Uterus (tissue), 4 donors: ENCODE results near the gene IRF2BPL. TPM values are rescaled to one million over a fixed set of nuclear protein-coding genes. Genes with fewer than 3 reads are reported as not detected.

ENCODE experiments used
- DNase-seq, 2 donors: peaks; one replicate each; pipeline ENCODE4 v3.0.0-alpha.2; 2019 to 2020
- H3K27ac ChIP-seq, 2 donors: fragments of 200-600 bp; sonication (generic); 1 replicate in 1 of 2; 2 replicates in 1 of 2; pipeline ENCODE4 v1.5.1; 2016 to 2018
- H3K27me3 ChIP-seq, 2 donors: fragments of 200-600 bp; sonication (generic); one replicate each; pipeline ENCODE4 v1.5.1; 2018 to 2019; ENCODE audit warnings: control low read depth in 1 of 2
- H3K36me3 ChIP-seq, 2 donors: fragments of 200-600 bp; sonication (generic); one replicate each; pipeline ENCODE4 v1.5.1; 2019; ENCODE audit warnings: control low read depth in 1 of 2
- H3K4me1 ChIP-seq, 2 donors: fragments of 200-600 bp; sonication (generic); one replicate each; pipeline ENCODE4 v1.5.1; 2018 to 2019; ENCODE audit warnings: control low read depth in 1 of 2
- H3K4me3 ChIP-seq, 2 donors: fragments of 200-600 bp; sonication (generic); 1 replicate in 1 of 2; 2 replicates in 1 of 2; pipeline ENCODE4 v1.5.1; 2018 to 2019; ENCODE audit warnings: mild to moderate bottlenecking in 1 of 2
- H3K9me3 ChIP-seq, 2 donors: fragments of 200-600 bp; sonication (generic); one replicate each; pipeline ENCODE4 v1.5.1; 2019; ENCODE audit warnings: control low read depth in 1 of 2
- POLR2A ChIP-seq, 2 donors: fragments of 450-650 bp; IDR thresholded peaks; one replicate each; pipeline ENCODE4 v1.6.1; 2016; ENCODE audit warnings: antibody characterized with exemption in 2 of 2, mild to moderate bottlenecking in 1 of 2, moderate library complexity in 1 of 2
- intact Hi-C: fragments of 100-400 bp; cut with DNase I; formaldehyde crosslinking; loops from one replicate; pipeline ENCODE4 v1.15.1; 2023; ENCODE audit warnings: low total_unique reads
- total RNA-seq, 4 donors: library from RNA; depleted of rRNA in 3 of 4; stranded (reverse); fragments of >200 nt in 3 of 4; gene quantifications; one replicate each; pipeline versions ENCODE4 v1.1.0 to v1.2.4, GENCODE V29; 2014 to 2023
- TF ChIP-seq, protein P1 (sequence below), 4 experiments: fragments of 200-600 bp in 2 of 4; fragments of 450-650 bp in 2 of 4; sonication (generic) in 2 of 4; IDR thresholded peaks; one replicate each; pipeline ENCODE4 v1.5.1; 2016 to 2019; ENCODE audit warnings: antibody characterized with exemption in 4 of 4, mild to moderate bottlenecking in 2 of 4, moderate library complexity in 1 of 4
- donor health status: DM: yes; HTN: yes; CAD: no.

IRF2BPL gene
- total RNA-seq, 4 donors from 2014 or later: 15.6 to 60.8 (median 36.6) TPM

DNA sequence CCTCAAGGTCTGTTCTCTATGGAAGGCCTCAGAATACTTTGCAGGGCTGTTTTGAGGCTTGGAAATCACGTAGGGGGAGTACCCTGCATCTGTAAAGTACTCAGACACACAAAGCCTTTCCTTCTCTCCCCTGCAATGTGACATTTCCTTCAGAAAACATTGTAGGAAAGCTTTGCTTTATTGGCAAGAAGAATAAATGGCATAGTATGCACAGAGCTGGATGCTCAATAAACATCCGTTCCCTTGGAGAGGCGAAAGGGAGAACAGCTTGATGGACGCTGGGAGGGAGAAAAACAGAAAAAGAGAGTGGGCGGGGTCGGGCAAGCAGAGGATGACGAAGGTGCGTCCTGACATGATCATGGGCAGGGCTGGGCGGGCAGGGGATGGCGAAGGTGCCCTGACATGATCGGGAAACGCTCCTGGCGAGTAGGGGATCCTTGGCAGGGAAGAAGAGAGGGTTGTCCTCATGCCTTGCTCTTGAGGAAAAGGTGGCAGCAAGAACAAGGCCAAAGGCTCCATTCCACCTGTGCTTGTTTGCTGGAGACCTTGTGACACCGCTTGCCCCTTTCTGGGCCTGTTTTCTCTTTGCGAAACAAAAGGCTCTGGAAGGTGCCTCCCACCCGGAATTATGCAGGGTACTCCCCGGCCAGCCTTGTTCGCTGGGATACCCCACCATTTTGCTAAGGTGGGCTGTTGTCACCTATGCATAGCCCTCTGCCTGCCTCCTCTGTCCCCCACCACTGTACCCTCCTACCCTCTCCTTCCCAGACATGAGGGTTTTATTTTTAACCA lies 21.1 kb downstream of the IRF2BPL start:
- no peak for DNase-seq
- TF ChIP-seq POLR2A (IDR thresholded peaks at IDR 0.05): no peak
- TF ChIP-seq, protein P1, sequence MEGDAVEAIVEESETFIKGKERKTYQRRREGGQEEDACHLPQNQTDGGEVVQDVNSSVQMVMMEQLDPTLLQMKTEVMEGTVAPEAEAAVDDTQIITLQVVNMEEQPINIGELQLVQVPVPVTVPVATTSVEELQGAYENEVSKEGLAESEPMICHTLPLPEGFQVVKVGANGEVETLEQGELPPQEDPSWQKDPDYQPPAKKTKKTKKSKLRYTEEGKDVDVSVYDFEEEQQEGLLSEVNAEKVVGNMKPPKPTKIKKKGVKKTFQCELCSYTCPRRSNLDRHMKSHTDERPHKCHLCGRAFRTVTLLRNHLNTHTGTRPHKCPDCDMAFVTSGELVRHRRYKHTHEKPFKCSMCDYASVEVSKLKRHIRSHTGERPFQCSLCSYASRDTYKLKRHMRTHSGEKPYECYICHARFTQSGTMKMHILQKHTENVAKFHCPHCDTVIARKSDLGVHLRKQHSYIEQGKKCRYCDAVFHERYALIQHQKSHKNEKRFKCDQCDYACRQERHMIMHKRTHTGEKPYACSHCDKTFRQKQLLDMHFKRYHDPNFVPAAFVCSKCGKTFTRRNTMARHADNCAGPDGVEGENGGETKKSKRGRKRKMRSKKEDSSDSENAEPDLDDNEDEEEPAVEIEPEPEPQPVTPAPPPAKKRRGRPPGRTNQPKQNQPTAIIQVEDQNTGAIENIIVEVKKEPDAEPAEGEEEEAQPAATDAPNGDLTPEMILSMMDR (IDR thresholded peaks at IDR 0.05): no peak
- H3K4me1 ChIP-seq: peaks cover 5 to 10% of the 10 kb centered on the region in 2 donors
- no peaks in the 10 kb centered on the region for H3K9me3 ChIP-seq
- H3K36me3 ChIP-seq: no peaks in the 10 kb centered on the region
- no peaks in the 10 kb centered on the region for H3K27me3 ChIP-seq
- intact Hi-C loops: no loop called here
- H3K27ac ChIP-seq: peak overlapping the region; percentile 70 to 75
- H3K4me3 ChIP-seq: no peak overlapping the region

DNA sequence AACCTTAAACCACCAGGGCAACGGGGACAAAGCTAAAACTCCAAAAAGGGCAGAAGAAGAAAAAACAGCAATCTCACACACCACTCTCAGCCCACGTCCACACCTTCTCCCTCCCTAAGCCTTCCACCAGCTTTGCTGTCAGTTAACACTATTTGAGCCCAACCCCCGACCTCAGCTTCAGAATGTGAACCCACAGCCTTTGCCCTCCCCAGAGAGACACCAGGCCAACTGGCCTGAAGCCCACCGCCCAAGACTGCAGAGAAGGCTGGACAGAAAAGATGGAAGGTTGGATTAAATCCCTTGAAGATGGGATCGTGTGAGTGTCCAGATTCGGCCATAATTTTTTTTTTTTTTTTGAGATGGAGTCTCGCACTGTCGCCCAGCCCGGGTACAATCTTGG lies 22.4 kb downstream of the IRF2BPL start:
- Histone ChIP-seq H3K27me3 (no peaks in the 10 kb centered on the region), H3K36me3 (no peaks in the 10 kb centered on the region), H3K4me1 (peaks cover 5 to 10% of the 10 kb centered on the region in 2 donors), H3K9me3 (no peaks in the 10 kb centered on the region), H3K4me3 (no peak overlapping the region), H3K27ac (peak overlapping the region; percentile 41 to 75)
- DNase-seq: no peak
- TF ChIP-seq, protein P1 (IDR thresholded peaks at IDR 0.05): no peak
- no peak for TF ChIP-seq POLR2A (IDR thresholded peaks at IDR 0.05)
- intact Hi-C loops: no loop called here

DNA sequence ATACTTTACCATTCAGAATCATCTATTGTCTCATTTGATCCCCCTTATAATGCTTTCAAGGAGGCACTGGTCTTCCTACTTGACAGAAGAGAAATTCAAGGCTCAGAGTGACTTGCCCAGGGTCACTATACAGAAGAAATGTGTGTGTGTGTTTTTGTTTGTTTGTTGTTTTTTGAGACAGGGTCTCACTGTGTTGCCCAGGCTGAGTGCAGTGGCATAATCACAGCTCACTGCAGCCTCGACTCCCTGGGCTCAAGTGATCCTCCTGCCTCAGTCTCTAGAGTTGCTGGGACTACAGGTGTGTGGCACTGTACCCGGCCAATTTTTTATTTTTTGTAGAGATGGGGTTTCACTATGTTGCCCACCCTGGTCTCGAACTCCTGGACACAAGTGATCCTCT lies 22.9 kb downstream of the IRF2BPL start:
- intact Hi-C loops: no loop called here
- Histone ChIP-seq H3K27me3 (no peaks in the 10 kb centered on the region), H3K27ac (peak overlapping the region; percentile 41 to 75), H3K36me3 (no peaks in the 10 kb centered on the region), H3K4me1 (peaks cover 5 to 10% of the 10 kb centered on the region in 2 donors), H3K4me3 (no peak overlapping the region), H3K9me3 (no peaks in the 10 kb centered on the region)
- no peak for DNase-seq
- no peak for TF ChIP-seq POLR2A (IDR thresholded peaks at IDR 0.05)
- TF ChIP-seq, protein P1 (IDR thresholded peaks at IDR 0.05): no peak

DNA sequence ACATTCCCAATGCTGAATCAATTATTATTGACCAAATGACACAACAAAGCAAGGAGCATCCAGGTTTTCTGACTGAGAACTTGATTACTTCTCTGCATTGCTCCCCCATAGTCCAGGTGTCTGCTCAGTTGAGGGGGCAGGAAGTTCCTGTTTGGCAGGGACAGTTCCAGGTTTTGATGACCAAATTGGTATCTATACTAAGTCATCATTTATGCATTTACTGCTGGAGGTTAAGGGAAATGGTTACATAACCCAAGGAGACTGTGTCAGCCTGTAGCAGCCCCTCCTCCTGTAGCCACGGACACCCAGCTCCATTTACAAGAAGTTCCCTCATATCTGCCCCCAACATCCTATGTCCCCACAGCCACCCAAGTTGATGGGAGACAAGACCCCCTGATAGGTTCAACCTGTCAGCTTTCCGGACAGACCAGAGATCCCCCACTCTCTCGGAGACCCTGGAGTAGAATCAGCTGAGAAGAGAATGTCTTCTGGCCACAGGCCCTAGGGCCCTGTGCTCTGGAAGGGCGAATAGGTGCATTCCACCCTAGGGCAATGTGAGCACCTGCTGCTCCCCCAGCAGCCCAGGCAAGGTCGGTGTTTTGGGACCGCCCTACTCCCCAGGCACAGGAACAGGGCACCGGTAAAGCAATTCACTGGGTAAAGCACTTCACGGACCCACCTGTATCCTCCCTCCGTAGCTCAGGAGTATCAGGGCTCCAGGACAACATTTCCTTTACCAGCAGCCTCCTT lies 23.6 kb downstream of the IRF2BPL start:
- Histone ChIP-seq H3K9me3 (no peaks in the 10 kb centered on the region), H3K36me3 (no peaks in the 10 kb centered on the region), H3K4me1 (peaks cover 5 to 10% of the 10 kb centered on the region in 2 donors), H3K27me3 (no peaks in the 10 kb centered on the region), H3K4me3 (no peak overlapping the region), H3K27ac (peak overlapping the region in 1 of 2 donors; percentile 75)
- no peak for TF ChIP-seq POLR2A (IDR thresholded peaks at IDR 0.05)
- TF ChIP-seq, protein P1 (IDR thresholded peaks at IDR 0.05): no peak
- intact Hi-C loops: no loop called here
- DNase-seq: no peak
